ENCODE measurements around the gene OSBPL9.

- no peak for TF ChIP-seq CTCF (conservative IDR thresholded peaks at IDR 0.05; ENCODE audit: low read length)
- no peak for TF ChIP-seq EZH2phosphoT487 (IDR thresholded peaks at IDR 0.05; ENCODE audit: borderline replicate concordance, low read depth, low read length)
These were observed 17.7 kb downstream of the OSBPL9 start for GRCh38 chr1:51634618-51635017.

Data from OCI-LY7 (cell line).